Panc1 (cell line): ENCODE measurements around the gene AKAP13.

ENCODE experiments used
- POLR2AphosphoS5 ChIP-seq: IDR thresholded peaks from 2 replicates; pipeline ENCODE4 v1.6.1; 2012; ENCODE audit warnings: mild to moderate bottlenecking, low read depth, low read length, moderate library complexity
- SIN3A ChIP-seq: IDR thresholded peaks from 2 replicates; pipeline ENCODE4 v1.6.1; 2012; ENCODE audit warnings: low read depth, mild to moderate bottlenecking, low read length, moderate library complexity, borderline replicate concordance; ENCODE audit not compliant: insufficient read depth
- TCF7L2 ChIP-seq: IDR thresholded peaks from 2 replicates; pipeline ENCODE4 v1.6.1; 2011; ENCODE audit warnings: mild to moderate bottlenecking, low read depth, low read length, inconsistent platforms
- TF ChIP-seq, protein P1 (sequence below): fragments of 450-650 bp; IDR thresholded peaks from 2 replicates; pipeline ENCODE4 v1.5.1; 2017; ENCODE audit warnings: mild to moderate bottlenecking
- TF ChIP-seq, protein P2 (sequence below), 2 experiments: IDR thresholded peaks; 2 replicates each; pipeline ENCODE4 v1.6.1; 2011 to 2012; ENCODE audit warnings: low read depth in 2 of 2, control low read depth in 1 of 2, low read length in 1 of 2, mild to moderate bottlenecking in 1 of 2, moderate library complexity in 1 of 2; ENCODE audit not compliant: insufficient read depth in 1 of 2

DNA sequence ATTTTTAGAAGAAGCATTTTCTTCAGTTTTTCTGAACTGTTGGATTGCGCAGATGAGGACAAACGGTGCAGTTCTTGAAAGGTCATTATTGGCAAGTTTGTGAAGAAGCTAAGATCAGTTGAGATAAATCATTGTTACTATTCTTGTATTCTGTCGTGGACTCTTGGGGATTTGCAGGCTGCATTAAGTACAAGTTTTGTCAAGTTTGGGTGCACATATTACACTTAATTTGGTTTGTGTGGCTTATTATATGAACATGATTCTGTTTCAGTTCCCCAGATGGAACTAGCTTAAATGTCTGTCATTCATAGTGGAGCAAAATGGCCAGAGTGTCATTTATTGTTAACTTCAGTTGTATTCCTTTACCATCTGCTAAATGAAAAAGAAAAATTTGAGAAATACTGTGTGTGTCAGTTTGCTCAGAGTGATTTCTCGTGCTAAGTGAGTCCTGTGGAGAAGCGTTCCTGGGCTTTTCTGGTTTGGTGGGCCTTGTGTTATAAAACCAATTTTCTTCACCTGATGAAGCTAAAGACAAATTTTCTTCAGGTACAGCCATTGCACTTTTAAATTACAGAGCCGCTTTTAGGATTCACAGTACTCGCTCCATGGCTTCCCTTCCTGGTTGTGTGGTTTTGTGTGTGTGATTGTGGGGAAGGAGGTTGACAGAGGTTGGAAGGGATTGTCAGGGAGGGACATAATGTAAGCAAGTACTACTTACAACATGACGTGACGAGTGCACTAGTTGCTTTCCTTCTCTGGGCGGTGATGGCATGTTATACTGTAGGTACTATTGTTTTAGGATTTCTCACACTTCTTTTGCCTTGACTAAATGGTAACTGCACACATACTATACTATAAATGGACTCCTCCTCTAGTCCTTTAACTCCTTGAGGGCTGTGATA, 1.7 kb downstream of the AKAP13 start:
- TF ChIP-seq POLR2AphosphoS5 = no peak
- TF ChIP-seq, protein P1, sequence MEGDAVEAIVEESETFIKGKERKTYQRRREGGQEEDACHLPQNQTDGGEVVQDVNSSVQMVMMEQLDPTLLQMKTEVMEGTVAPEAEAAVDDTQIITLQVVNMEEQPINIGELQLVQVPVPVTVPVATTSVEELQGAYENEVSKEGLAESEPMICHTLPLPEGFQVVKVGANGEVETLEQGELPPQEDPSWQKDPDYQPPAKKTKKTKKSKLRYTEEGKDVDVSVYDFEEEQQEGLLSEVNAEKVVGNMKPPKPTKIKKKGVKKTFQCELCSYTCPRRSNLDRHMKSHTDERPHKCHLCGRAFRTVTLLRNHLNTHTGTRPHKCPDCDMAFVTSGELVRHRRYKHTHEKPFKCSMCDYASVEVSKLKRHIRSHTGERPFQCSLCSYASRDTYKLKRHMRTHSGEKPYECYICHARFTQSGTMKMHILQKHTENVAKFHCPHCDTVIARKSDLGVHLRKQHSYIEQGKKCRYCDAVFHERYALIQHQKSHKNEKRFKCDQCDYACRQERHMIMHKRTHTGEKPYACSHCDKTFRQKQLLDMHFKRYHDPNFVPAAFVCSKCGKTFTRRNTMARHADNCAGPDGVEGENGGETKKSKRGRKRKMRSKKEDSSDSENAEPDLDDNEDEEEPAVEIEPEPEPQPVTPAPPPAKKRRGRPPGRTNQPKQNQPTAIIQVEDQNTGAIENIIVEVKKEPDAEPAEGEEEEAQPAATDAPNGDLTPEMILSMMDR = no peak
- TF ChIP-seq SIN3A = 0 out of 2 replicates have a peak, but pooled peaks have one; percentile 72
- TF ChIP-seq TCF7L2 = no peak
- TF ChIP-seq, protein P2, sequence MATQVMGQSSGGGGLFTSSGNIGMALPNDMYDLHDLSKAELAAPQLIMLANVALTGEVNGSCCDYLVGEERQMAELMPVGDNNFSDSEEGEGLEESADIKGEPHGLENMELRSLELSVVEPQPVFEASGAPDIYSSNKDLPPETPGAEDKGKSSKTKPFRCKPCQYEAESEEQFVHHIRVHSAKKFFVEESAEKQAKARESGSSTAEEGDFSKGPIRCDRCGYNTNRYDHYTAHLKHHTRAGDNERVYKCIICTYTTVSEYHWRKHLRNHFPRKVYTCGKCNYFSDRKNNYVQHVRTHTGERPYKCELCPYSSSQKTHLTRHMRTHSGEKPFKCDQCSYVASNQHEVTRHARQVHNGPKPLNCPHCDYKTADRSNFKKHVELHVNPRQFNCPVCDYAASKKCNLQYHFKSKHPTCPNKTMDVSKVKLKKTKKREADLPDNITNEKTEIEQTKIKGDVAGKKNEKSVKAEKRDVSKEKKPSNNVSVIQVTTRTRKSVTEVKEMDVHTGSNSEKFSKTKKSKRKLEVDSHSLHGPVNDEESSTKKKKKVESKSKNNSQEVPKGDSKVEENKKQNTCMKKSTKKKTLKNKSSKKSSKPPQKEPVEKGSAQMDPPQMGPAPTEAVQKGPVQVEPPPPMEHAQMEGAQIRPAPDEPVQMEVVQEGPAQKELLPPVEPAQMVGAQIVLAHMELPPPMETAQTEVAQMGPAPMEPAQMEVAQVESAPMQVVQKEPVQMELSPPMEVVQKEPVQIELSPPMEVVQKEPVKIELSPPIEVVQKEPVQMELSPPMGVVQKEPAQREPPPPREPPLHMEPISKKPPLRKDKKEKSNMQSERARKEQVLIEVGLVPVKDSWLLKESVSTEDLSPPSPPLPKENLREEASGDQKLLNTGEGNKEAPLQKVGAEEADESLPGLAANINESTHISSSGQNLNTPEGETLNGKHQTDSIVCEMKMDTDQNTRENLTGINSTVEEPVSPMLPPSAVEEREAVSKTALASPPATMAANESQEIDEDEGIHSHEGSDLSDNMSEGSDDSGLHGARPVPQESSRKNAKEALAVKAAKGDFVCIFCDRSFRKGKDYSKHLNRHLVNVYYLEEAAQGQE (IDR thresholded peaks at IDR 0.05; ENCODE audit: insufficient read depth in 1 of 2, low read depth in 2 of 2, low read length in 1 of 2) = no peak
